DMS114 treated with DMSO at 0.1 percent for 48 hours (cell line): ENCODE data around the gene TSPAN18.
A peak's percentile ranks its signal among the peaks of the same experiment; 100 is the strongest.

Experiments
- DNase-seq: peaks from one replicate; lab custom pipeline; 2025; ENCODE audit not compliant: unreplicated experiment; lab: John Stamatoyannopoulos, UW

TSPAN18 gene

GRCh38 chr11:44711113-44711786 is 15.5 kb upstream of the TSPAN18 start:
- no peak for DNase-seq

DNA sequence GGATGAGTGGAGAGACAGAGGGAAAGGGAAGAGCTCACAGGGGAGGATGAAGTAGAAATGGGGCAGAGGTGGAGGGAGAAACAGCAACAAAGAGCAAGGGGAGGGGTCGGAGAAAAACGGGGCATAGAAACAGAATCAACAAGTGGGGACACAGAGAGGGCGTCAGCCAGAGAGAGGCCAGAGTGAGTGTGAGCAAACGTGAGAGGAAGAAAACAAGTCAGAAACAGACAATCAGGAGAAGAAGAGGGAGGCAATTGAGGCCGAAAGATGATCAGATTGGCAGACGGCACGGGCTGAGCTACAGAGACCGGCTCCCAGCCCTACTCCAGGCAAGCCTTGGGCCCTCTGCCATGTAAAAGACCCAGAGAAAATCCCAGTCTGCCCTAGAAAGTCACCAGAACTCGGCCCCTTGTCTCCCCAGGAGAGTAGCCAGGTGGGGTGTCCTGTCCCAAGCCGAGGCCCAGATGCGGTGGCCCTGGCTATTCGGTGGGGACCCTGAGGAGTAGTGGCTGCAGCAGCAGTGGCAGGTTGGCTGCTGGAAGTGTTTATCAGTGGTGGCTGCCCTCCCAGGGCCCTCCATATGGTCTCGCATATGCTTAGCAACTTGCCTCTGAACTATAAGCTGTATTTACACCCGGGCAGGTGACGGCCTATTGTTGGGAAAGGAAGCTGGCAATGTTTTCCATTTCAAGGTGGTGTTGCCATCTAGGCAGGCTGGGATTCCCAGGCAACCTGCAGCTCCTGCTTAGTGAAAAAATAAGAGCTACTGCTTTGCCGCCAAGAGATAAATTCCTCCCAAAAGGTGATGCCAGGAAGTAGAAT is 14.8 kb upstream of the TSPAN18 start:
- no peak for DNase-seq

GRCh38 chr11:44713022-44713421 is 13.7 kb upstream of the TSPAN18 start:
- DNase-seq = no peak

GRCh38 chr11:44716256-44716655 is 10.5 kb upstream of the TSPAN18 start:
- DNase-seq = no peak

GRCh38 chr11:44718057-44718456 is 8.7 kb upstream of the TSPAN18 start:
- DNase-seq = no peak

DNA sequence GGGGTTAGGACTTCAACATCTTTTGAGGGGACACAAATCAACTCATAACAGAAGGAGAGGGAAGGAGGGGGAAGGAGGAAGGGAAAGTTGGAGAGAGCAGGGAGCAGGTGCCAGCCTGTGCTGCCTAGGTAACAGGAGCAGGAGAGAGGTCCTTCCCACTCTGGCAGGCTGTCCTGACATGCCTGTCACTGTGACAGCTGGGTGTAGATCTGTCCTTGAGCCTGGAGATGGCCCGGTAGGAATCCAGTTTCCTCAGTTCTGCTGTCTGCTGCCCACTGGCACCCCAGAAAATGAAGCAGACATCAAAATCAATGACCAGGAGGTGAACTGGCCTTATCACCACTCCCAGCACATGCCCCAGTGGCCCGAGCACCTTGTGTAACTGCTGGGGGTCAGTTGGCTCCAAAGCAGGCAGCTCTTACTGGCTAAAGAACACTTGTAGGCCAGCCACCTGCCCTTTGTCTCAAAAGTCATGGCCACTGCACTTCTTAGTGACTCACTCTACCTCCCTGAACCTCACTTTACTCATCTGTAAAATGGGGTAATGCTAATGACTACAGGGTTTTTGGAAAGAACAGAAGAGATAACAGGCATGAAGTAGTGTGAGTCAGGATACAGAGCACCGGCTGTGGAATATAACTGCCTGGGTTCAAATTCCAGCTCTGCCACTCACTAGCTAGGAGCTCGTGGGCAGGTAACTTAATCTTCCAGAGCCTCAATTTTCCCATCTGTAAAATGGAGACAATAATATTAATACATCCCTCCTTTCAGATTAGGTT is 8.0 kb upstream of the TSPAN18 start:
- no peak for DNase-seq

GRCh38 chr11:44725016-44725685 is 1.6 kb upstream of the TSPAN18 start:
- no peak for DNase-seq

DNA sequence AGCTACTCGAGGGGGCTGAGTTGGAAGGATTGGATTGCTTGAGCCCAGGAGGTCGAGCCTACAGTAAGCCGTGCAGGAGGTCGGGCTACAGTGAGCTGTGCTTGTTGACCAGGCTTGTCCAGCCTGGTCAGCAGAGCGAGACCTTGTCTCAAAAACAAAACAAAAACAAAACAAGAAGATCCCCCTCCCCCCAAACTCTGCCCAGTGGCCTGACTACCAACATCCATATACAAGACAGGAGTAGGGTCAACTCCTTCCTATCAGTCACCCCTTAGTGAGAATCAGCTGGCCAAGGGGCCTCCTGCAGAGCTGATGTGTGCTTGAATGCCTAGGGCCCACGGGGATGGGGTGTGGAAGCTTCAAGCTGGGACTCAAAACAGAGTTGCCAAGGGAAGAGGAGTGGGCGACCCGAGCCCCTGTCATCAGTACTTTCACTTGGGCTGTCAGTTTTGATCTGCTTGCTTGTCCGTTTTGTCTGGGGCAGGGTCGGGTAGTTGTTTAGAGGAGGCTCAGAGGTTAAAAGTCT is 942 bp upstream of the TSPAN18 start:
- DNase-seq = no peak

GRCh38 chr11:44727114-44727372 is 281 bp downstream of the TSPAN18 start:
- no peak for DNase-seq

GRCh38 chr11:44727373-44728287 is 868 bp downstream of the TSPAN18 start:
- peak; percentile 41 for DNase-seq

- DNase-seq = no peak
Observed at GRCh38 chr11:44728491-44728910, 1.7 kb downstream of the TSPAN18 start.

DNA sequence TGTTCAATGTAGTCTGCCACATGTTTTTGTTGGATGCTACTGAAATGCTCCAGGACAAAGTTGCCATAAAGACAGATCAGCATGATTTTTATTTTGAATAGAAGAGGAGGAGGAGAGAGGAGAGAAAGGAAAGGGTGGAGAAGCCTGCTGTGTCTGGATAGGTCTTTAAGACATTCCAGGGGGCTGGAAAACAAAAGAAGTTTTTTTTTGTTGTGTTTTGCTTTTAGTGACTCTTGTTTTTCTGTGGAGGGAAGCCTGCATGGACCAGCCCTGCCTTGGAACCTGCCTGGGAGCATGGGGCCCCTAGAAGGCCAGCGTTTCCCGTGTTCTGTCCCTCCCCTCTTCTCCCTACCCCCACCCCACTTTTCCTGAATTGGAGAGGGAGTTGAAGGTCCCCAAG is 2.3 kb downstream of the TSPAN18 start:
- DNase-seq = no peak

GRCh38 chr11:44729713-44730112 is 3.0 kb downstream of the TSPAN18 start:
- DNase-seq = no peak

DNA sequence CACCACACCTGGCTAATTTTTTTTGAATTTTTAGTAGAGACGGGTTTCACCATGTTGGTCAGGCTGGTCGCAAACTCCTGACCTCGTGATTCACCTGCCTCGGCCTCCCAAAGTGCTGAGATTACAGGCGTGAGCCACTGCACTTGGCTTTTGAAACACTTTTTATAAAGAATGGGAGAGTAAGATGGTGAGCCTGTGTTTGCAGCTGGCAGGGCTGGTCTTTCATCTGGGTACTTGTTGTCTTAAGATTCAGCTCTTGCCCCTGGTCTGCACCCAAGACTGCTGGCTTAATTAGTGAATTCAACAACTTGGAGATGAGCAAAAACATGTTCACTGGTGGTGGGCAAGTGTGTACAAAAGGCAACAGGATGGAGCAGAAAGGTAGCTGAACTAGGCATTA is 4.0 kb downstream of the TSPAN18 start:
- DNase-seq = no peak

DNA sequence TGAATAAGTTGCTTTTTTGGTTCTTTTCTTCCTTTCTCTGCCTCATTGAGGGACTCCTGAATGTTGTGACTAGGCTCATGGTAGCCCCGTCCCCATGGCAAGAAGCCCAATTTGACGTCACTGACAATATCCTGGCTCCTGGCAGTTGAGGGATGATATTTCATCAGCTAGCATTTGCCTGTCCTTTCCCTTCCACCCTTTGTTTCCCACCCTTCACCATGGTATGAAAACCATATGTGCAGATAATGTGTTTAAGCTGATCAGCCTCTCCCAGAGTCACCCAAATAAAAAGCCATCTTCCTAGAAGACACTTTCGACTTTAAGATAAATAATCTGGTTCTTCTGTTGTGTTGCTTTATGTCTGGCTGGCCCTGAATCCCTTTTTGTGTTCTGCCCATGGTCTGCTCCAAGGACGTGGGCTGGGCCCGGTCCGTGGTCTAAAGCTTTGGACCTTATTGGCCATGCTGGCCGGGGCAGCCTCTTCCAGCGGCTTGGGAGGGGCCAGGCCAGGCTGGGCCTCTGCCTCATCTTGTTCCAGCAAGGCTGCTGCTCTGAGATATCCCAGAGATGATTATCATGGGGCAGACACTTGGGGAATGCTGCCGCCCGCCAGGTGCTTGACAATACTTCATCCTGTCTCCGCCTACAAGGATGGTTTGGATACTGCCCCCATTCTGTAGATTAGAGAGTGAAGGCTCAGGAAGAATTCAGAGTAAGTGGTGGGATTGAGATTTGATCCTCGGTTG is 5.1 kb downstream of the TSPAN18 start:
- DNase-seq = no peak

DNA sequence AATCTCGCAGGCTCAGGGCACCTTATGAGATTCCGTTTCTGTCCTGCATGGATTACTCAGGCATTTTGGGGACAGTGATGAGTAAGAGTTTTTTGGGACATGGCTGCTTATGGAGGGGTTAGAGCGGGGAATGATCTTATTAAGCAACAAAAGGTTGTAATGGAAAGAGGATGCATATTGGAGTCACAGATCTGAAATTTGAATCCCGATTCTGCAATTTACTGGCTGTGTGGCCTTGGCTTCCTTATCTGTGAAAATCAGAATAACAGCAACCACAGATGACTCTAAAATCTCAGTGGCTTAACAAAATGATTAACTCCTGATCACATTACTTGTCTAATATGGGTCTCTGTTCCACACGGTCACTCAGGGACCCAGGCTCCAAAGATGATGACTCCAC is 5.8 kb downstream of the TSPAN18 start:
- DNase-seq = no peak

DNA sequence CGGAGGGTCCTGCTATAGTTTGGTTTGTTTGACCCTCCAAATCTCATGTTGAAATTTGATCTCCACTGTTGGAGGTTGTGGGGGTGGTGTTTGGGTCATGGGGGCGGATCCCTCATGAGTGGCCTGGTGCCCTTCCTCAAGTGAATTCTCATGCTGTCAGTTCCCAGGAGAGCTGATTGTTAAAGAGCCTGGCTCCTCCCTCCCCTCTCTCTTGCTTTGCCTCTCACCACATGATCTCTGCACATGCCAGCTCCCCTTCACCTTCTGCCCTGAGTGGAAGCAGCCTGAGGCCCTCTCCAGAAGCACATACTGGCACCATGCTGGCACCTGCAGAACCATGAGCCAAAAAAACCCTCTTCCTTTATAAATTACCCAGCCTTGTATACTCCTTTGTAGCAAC is 7.1 kb downstream of the TSPAN18 start:
- no peak for DNase-seq

DNA sequence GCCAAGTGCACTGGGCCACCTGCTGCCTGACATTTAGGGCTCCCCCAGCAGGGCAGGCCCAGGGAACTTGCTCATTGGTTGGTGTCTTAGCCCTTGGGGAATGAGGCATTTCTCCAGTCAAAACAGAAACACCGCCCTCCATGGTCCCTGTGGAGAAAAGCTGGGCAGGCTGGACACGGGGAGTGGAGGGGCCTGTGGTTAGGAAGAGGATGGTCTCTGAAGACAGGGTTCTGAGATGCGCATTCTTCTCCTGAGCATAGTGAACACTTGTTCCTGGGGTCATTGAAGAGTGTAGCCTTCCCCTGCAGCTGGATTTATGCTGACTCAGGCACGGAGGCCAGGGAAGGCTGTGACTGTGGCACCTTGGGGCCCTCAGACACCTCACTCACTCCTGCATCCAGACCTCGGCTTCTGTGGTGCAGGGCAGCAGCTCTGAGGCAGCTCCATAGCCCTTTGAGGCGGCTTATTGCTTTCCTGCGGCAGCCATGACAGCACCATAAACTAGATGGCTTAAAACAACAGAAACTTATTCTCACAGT is 8.2 kb downstream of the TSPAN18 start:
- no peak for DNase-seq

DNA sequence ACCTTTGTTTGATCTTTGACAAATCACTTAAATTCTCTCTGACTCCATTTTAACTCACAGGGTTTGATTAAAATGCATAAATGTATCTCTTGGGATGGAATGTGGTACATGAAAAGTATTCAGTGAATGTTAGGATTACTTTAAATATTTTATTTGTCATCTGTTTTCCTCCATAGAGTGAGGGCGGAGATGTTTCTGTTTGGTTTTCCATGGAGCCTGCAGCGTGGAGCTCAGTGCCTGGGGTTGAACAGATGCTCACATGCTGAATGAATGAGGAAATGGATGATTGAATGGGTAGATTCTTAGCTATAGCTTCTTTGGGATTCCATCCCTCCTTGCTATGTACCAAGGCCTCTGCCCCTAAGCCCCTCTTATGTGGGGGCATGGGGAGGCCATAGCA is 10.0 kb downstream of the TSPAN18 start:
- DNase-seq = no peak
